HT-29 (cell line): Measurements from ENCODE around the gene COMMD4. TPM values are rescaled to one million over a fixed set of nuclear protein-coding genes. Genes with fewer than 3 reads are reported as not detected.
A peak's percentile ranks its signal among the peaks of the same experiment; 100 is the strongest.
"Not testable (repeated sequence)": the region's sequence is repeated elsewhere in the genome, so short reads cannot be mapped to it uniquely, and the experiment has no call there.

ENCODE experiments used
- DNase-seq: peaks from one replicate; pipeline ENCODE4 v3.0.0-alpha.2; 2015; ENCODE audit warnings: low spot score
- total RNA-seq: library from RNA; depleted of rRNA; stranded (reverse); fragments of >200 nt; shearing (Covaris generic); gene quantifications from 2 replicates; pipeline ENCODE4 v1.2.3, GENCODE V29; 2014; rRNA removed

The COMMD4 gene
- 266 TPM in 2 replicates for total RNA-seq

GRCh38 chr15:75335705-75336355 is at the start of gene COMMD4:
COMMD4 (plus strand) TSS chr15:75336063; CDS start chr15:75336090, 27 bp downstream.
- peak; percentile 97 for DNase-seq

- not testable (repeated sequence) for DNase-seq
Observed at GRCh38 chr15:75293660-75294059, 42.2 kb upstream of the COMMD4 start.

- DNase-seq: not testable (repeated sequence)
Observed at GRCh38 chr15:75298541-75299310, 37.1 kb upstream of the COMMD4 start.

GRCh38 chr15:75299311-75299688 is 36.6 kb upstream of the COMMD4 start:
- DNase-seq: not testable (repeated sequence)

GRCh38 chr15:75300026-75300425 is 35.8 kb upstream of the COMMD4 start:
- not testable (repeated sequence) for DNase-seq

GRCh38 chr15:75302318-75302717 is 33.5 kb upstream of the COMMD4 start:
- DNase-seq: no peak

GRCh38 chr15:75302753-75303152 is 33.1 kb upstream of the COMMD4 start:
- DNase-seq: not testable (repeated sequence)

GRCh38 chr15:75306188-75306587 is 29.7 kb upstream of the COMMD4 start:
- DNase-seq: no peak

- peak; percentile 89 for DNase-seq
Observed at GRCh38 chr15:75307778-75308390, 28.0 kb upstream of the COMMD4 start.

GRCh38 chr15:75309711-75310110 is 26.2 kb upstream of the COMMD4 start:
- no peak for DNase-seq

- DNase-seq: peak; percentile 11
Observed at GRCh38 chr15:75312548-75312947, 23.3 kb upstream of the COMMD4 start.

GRCh38 chr15:75313116-75313845 is 22.6 kb upstream of the COMMD4 start:
- DNase-seq: no peak

- DNase-seq: no peak
Observed at GRCh38 chr15:75314552-75315290, 21.1 kb upstream of the COMMD4 start.

GRCh38 chr15:75319231-75319897 is 16.5 kb upstream of the COMMD4 start:
- not testable (repeated sequence) for DNase-seq

- DNase-seq: no peak
Observed at GRCh38 chr15:75321711-75322110, 14.2 kb upstream of the COMMD4 start.

GRCh38 chr15:75325922-75326321 is 9.9 kb upstream of the COMMD4 start:
- no peak for DNase-seq

GRCh38 chr15:75327005-75327404 is 8.9 kb upstream of the COMMD4 start:
- no peak for DNase-seq

GRCh38 chr15:75327491-75327890 is 8.4 kb upstream of the COMMD4 start:
- DNase-seq: no peak

GRCh38 chr15:75328493-75329314 is 7.2 kb upstream of the COMMD4 start:
- DNase-seq: no peak

GRCh38 chr15:75329571-75329970 is 6.3 kb upstream of the COMMD4 start:
- DNase-seq: no peak
